ENCODE measurements around the gene SCO1. TPM values are rescaled to one million over a fixed set of nuclear protein-coding genes. Genes with fewer than 3 reads are reported as not detected.

The SCO1 gene
- total and polyA plus RNA-seq, 4 donors = 18.0 to 33.2 (median 22.8) TPM

DNA sequence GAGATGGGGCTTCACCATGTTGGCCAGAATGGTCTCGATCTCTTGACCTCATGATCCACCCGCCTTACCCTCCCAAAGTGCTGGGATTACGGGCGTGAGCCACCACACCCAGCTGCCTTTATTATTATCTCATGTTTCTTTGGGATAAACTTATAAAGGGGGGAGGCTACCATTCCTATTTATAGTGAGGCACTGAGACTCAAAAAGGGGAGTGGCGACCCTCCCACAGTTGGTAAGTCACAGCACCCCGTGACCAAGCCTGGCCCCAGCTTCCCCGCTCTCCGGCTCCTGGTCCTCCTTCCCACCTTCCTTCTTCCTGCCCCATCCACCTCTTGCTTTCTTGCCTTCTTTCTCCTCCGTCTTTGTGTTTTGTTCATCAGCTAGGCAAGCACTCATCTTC, 45.4 kb downstream of the SCO1 start:
- Histone ChIP-seq H3K4me3 (ENCODE audit: low read depth in 1 of 3, low read length in 3 of 3) (no peak overlapping the region), H3K4me1 (ENCODE audit: control insufficient read depth in 4 of 4, insufficient read depth in 4 of 4, low read length in 3 of 4) (no peaks in the 10 kb centered on the region), H3K9ac (ENCODE audit: low read depth in 1 of 2, low read length in 2 of 2) (no peak overlapping the region), H3K9me3 (ENCODE audit: control insufficient read depth in 4 of 4, low read length in 3 of 4) (no peaks in the 10 kb centered on the region), H3K27me3 (ENCODE audit: control insufficient read depth in 4 of 4, insufficient read depth in 4 of 4, low read length in 3 of 4) (no peaks in the 10 kb centered on the region), H3K36me3 (ENCODE audit: control insufficient read depth in 4 of 4, insufficient read depth in 3 of 4, low read depth in 1 of 4, low read length in 3 of 4) (peaks cover 0 to 4% (median under 1%) of the 10 kb centered on the region in 4 donors), H3K27ac (ENCODE audit: low read depth in 1 of 2, low read length in 2 of 2) (no peak overlapping the region)
- TF ChIP-seq FOXA1 (IDR thresholded peaks at IDR 0.05) = no peak
- no peak for TF ChIP-seq SP1 (IDR thresholded peaks at IDR 0.05)
- no peak for TF ChIP-seq TAF1 (conservative IDR thresholded peaks at IDR 0.05)
- no peak for TF ChIP-seq FOXA2 (IDR thresholded peaks at IDR 0.05)
- no peak for TF ChIP-seq GABPA (IDR thresholded peaks at IDR 0.05 in 1 of 2, conservative IDR thresholded peaks at IDR 0.05 in 1 of 2)
- TF ChIP-seq RXRA (IDR thresholded peaks at IDR 0.05) = no peak
- TF ChIP-seq NR2F2 (IDR thresholded peaks at IDR 0.05) = no peak
- TF ChIP-seq, protein P1, sequence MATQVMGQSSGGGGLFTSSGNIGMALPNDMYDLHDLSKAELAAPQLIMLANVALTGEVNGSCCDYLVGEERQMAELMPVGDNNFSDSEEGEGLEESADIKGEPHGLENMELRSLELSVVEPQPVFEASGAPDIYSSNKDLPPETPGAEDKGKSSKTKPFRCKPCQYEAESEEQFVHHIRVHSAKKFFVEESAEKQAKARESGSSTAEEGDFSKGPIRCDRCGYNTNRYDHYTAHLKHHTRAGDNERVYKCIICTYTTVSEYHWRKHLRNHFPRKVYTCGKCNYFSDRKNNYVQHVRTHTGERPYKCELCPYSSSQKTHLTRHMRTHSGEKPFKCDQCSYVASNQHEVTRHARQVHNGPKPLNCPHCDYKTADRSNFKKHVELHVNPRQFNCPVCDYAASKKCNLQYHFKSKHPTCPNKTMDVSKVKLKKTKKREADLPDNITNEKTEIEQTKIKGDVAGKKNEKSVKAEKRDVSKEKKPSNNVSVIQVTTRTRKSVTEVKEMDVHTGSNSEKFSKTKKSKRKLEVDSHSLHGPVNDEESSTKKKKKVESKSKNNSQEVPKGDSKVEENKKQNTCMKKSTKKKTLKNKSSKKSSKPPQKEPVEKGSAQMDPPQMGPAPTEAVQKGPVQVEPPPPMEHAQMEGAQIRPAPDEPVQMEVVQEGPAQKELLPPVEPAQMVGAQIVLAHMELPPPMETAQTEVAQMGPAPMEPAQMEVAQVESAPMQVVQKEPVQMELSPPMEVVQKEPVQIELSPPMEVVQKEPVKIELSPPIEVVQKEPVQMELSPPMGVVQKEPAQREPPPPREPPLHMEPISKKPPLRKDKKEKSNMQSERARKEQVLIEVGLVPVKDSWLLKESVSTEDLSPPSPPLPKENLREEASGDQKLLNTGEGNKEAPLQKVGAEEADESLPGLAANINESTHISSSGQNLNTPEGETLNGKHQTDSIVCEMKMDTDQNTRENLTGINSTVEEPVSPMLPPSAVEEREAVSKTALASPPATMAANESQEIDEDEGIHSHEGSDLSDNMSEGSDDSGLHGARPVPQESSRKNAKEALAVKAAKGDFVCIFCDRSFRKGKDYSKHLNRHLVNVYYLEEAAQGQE (IDR thresholded peaks at IDR 0.05) = no peak
- TF ChIP-seq HNF4G (IDR thresholded peaks at IDR 0.05) = no peak
- TF ChIP-seq EGR1 (IDR thresholded peaks at IDR 0.05; ENCODE audit: low read depth in 2 of 2) = no peak
- TF ChIP-seq, protein P2, sequence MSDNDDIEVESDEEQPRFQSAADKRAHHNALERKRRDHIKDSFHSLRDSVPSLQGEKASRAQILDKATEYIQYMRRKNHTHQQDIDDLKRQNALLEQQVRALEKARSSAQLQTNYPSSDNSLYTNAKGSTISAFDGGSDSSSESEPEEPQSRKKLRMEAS (IDR thresholded peaks at IDR 0.05) = no peak
- DNase-seq (ENCODE audit: low spot score) = no peak
- 75% methylated on average over 9 of the region's 9 CpGs for WGBS

DNA sequence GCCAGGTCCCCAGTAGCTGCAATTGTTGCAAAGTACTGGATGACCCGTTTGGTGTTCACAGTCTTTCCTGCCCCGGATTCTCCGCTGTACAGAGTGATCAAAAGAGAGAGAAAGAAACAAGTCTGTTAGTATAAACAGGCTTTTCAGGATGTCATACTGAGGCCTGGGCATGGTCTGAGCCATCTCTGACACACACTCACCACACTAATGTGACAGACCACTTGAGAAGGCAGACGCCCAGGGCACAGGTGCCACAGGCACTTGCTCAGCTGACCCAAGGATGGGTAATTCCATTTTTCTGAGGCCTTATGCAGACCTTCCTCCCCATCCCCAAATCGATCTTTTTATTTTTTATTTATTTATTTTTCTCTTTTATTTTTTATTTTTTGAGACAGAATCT, 47.7 kb downstream of the SCO1 start:
- Histone ChIP-seq H3K27me3 (ENCODE audit: control insufficient read depth in 4 of 4, insufficient read depth in 4 of 4, low read length in 3 of 4) (no peaks in the 10 kb centered on the region), H3K4me3 (ENCODE audit: low read depth in 1 of 3, low read length in 3 of 3) (no peak overlapping the region), H3K27ac (ENCODE audit: low read depth in 1 of 2, low read length in 2 of 2) (no peak overlapping the region), H3K9ac (ENCODE audit: low read depth in 1 of 2, low read length in 2 of 2) (no peak overlapping the region), H3K36me3 (ENCODE audit: control insufficient read depth in 4 of 4, insufficient read depth in 3 of 4, low read depth in 1 of 4, low read length in 3 of 4) (peaks cover 0 to 6% (median 3%) of the 10 kb centered on the region in 4 donors), H3K4me1 (ENCODE audit: control insufficient read depth in 4 of 4, insufficient read depth in 4 of 4, low read length in 3 of 4) (peaks cover 0 to 4% (median 1%) of the 10 kb centered on the region in 4 donors), H3K9me3 (ENCODE audit: control insufficient read depth in 4 of 4, low read length in 3 of 4) (no peaks in the 10 kb centered on the region)
- TF ChIP-seq, protein P3, sequence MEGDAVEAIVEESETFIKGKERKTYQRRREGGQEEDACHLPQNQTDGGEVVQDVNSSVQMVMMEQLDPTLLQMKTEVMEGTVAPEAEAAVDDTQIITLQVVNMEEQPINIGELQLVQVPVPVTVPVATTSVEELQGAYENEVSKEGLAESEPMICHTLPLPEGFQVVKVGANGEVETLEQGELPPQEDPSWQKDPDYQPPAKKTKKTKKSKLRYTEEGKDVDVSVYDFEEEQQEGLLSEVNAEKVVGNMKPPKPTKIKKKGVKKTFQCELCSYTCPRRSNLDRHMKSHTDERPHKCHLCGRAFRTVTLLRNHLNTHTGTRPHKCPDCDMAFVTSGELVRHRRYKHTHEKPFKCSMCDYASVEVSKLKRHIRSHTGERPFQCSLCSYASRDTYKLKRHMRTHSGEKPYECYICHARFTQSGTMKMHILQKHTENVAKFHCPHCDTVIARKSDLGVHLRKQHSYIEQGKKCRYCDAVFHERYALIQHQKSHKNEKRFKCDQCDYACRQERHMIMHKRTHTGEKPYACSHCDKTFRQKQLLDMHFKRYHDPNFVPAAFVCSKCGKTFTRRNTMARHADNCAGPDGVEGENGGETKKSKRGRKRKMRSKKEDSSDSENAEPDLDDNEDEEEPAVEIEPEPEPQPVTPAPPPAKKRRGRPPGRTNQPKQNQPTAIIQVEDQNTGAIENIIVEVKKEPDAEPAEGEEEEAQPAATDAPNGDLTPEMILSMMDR (IDR thresholded peaks at IDR 0.05; ENCODE audit: low read depth, low read length, missing input control) = no peak
- WGBS = 90% methylated on average over 5 of the region's 5 CpGs
- DNase-seq (ENCODE audit: low spot score) = no peak

DNA sequence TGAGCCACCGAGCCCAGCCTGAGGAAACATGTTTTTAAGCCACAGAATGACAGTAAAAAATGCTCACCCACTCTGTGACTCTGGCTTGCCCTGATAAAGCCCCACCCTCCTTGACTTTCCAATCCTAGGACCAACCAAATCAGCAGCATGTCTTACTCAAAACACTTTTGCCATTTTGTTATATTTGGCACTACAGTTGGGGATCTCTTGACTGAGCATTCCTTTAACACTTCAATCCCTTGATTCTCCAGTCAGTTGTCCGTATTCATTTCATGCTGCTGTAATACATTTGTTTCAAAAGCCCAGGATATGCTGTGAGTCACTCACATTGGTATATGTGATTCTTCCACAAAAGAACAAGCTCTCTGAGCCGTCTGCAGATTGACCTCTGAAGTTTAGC, 48.4 kb downstream of the SCO1 start:
- H3K27me3 ChIP-seq (ENCODE audit: control insufficient read depth in 4 of 4, insufficient read depth in 4 of 4, low read length in 3 of 4) = no peaks in the 10 kb centered on the region
- H3K27ac ChIP-seq (ENCODE audit: low read depth in 1 of 2, low read length in 2 of 2) = no peak overlapping the region
- peaks cover 0 to 4% (median 1%) of the 10 kb centered on the region in 4 donors for H3K4me1 ChIP-seq (ENCODE audit: control insufficient read depth in 4 of 4, insufficient read depth in 4 of 4, low read length in 3 of 4)
- no peak for DNase-seq (ENCODE audit: low spot score)
- no peaks in the 10 kb centered on the region for H3K9me3 ChIP-seq (ENCODE audit: control insufficient read depth in 4 of 4, low read length in 3 of 4)
- WGBS = 93% methylated on average over 3 of the region's 3 CpGs
- H3K9ac ChIP-seq (ENCODE audit: low read depth in 1 of 2, low read length in 2 of 2) = no peak overlapping the region
- H3K4me3 ChIP-seq (ENCODE audit: low read depth in 1 of 3, low read length in 3 of 3) = no peak overlapping the region
- peaks cover 0 to 12% (median 3%) of the 10 kb centered on the region in 4 donors for H3K36me3 ChIP-seq (ENCODE audit: control insufficient read depth in 4 of 4, insufficient read depth in 3 of 4, low read depth in 1 of 4, low read length in 3 of 4)
- TF ChIP-seq SP1 (IDR thresholded peaks at IDR 0.05) = no peak
- no peak for TF ChIP-seq EGR1 (IDR thresholded peaks at IDR 0.05; ENCODE audit: low read depth in 2 of 2)
- TF ChIP-seq, protein P2 (IDR thresholded peaks at IDR 0.05) = no peak
- no peak for TF ChIP-seq YY1 (IDR thresholded peaks at IDR 0.05)
- TF ChIP-seq HNF4G (IDR thresholded peaks at IDR 0.05) = no peak
- no peak for TF ChIP-seq HNF4A (conservative IDR thresholded peaks at IDR 0.05)
- TF ChIP-seq, protein P4, sequence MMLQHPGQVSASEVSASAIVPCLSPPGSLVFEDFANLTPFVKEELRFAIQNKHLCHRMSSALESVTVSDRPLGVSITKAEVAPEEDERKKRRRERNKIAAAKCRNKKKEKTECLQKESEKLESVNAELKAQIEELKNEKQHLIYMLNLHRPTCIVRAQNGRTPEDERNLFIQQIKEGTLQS (IDR thresholded peaks at IDR 0.05) = no peak
- TF ChIP-seq RAD21 (IDR thresholded peaks at IDR 0.05) = no peak
- TF ChIP-seq, protein P3 (IDR thresholded peaks at IDR 0.05; ENCODE audit: low read depth, low read length, missing input control) = no peak
- no peak for TF ChIP-seq TAF1 (conservative IDR thresholded peaks at IDR 0.05)
- no peak for TF ChIP-seq FOXA1 (IDR thresholded peaks at IDR 0.05)
